ENCODE data around the gene CAPN1. TPM values are rescaled to one million over a fixed set of nuclear protein-coding genes. Genes with fewer than 3 reads are reported as not detected.

Gene CAPN1
- total RNA-seq, 1 donor from 2014 or later = 48.4 TPM

- DNase-seq (ENCODE audit: low read depth, low spot score) = no peak
- Mint-ChIP-seq H3K9me3 (no peaks in the 10 kb centered on the region), H3K27ac (ENCODE audit: unreplicated experiment) (no peak overlapping the region), H3K4me1 (peaks cover 13% of the 10 kb centered on the region), H3K27me3 (ENCODE audit: low read depth) (peaks cover 2% of the 10 kb centered on the region), H3K36me3 (ENCODE audit: low read depth) (no peaks in the 10 kb centered on the region), H3K4me3 (no peak overlapping the region)
- TF ChIP-seq, protein P1, sequence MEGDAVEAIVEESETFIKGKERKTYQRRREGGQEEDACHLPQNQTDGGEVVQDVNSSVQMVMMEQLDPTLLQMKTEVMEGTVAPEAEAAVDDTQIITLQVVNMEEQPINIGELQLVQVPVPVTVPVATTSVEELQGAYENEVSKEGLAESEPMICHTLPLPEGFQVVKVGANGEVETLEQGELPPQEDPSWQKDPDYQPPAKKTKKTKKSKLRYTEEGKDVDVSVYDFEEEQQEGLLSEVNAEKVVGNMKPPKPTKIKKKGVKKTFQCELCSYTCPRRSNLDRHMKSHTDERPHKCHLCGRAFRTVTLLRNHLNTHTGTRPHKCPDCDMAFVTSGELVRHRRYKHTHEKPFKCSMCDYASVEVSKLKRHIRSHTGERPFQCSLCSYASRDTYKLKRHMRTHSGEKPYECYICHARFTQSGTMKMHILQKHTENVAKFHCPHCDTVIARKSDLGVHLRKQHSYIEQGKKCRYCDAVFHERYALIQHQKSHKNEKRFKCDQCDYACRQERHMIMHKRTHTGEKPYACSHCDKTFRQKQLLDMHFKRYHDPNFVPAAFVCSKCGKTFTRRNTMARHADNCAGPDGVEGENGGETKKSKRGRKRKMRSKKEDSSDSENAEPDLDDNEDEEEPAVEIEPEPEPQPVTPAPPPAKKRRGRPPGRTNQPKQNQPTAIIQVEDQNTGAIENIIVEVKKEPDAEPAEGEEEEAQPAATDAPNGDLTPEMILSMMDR (conservative IDR thresholded peaks at IDR 0.05) = no peak
These were observed 6.3 kb downstream of the CAPN1 start for GRCh38 chr11:65187971-65188461.

DNA sequence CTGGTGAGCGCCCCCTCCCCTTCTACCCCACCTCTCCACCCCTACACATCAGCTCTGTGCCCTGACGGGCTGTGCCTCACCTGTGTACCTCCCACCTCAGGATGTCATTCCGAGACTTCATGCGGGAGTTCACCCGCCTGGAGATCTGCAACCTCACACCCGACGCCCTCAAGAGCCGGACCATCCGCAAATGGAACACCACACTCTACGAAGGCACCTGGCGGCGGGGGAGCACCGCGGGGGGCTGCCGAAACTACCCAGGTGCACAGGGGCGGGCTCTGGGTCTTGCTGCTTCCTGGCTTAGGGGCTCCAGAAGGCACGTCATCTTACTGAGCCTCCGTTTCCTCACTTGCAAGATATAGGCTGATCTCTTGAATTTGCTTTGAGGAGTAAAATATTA lies 6.8 kb downstream of the CAPN1 start:
- Mint-ChIP-seq H3K27ac (ENCODE audit: unreplicated experiment) (no peak overlapping the region), H3K4me3 (no peak overlapping the region), H3K9me3 (no peaks in the 10 kb centered on the region), H3K27me3 (ENCODE audit: low read depth) (peaks cover 2% of the 10 kb centered on the region), H3K4me1 (peaks cover 12% of the 10 kb centered on the region), H3K36me3 (ENCODE audit: low read depth) (no peaks in the 10 kb centered on the region)
- no peak for DNase-seq (ENCODE audit: low read depth, low spot score)
- TF ChIP-seq, protein P1 (conservative IDR thresholded peaks at IDR 0.05) = no peak

DNA sequence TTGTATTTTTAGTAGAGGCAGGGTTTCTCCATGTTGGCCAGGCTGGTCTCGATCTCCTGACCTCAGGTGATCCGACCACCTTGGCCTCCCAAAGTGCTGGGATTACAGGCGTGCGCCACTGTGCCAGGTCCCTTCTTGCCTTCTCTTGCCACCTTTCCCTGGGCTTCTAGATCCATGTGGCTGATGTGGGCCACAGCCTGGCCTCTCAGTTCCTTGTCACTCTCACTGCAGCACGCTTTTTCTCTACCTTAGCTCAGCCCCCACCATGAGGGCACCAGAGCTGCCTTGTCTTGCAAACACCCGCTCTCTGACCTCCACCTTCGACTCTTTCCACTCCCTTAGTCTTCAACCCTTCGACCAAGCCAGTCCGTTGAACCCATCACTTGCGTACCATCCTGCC lies 7.5 kb downstream of the CAPN1 start:
- DNase-seq (ENCODE audit: low read depth, low spot score) = no peak
- TF ChIP-seq, protein P1 (conservative IDR thresholded peaks at IDR 0.05) = no peak
- Mint-ChIP-seq H3K4me3 (no peak overlapping the region), H3K27ac (ENCODE audit: unreplicated experiment) (peak overlapping the region; percentile 30), H3K27me3 (ENCODE audit: low read depth) (no peaks in the 10 kb centered on the region), H3K36me3 (ENCODE audit: low read depth) (no peaks in the 10 kb centered on the region), H3K4me1 (peaks cover 7% of the 10 kb centered on the region), H3K9me3 (no peaks in the 10 kb centered on the region)

- TF ChIP-seq, protein P1 (conservative IDR thresholded peaks at IDR 0.05) = no peak
- H3K4me3 Mint-ChIP-seq = no peak overlapping the region
- H3K4me1 Mint-ChIP-seq = no peaks in the 10 kb centered on the region
- H3K9me3 Mint-ChIP-seq = no peaks in the 10 kb centered on the region
- H3K36me3 Mint-ChIP-seq (ENCODE audit: low read depth) = no peaks in the 10 kb centered on the region
- DNase-seq (ENCODE audit: low read depth, low spot score) = no peak
- no peaks in the 10 kb centered on the region for H3K27me3 Mint-ChIP-seq (ENCODE audit: low read depth)
- no peak overlapping the region for H3K27ac Mint-ChIP-seq (ENCODE audit: unreplicated experiment)
These were observed 12.8 kb downstream of the CAPN1 start for GRCh38 chr11:65194564-65194963.

GRCh38 chr11:65204143-65204542 lies 22.4 kb downstream of the CAPN1 start:
- no peaks in the 10 kb centered on the region for H3K36me3 Mint-ChIP-seq (ENCODE audit: low read depth)
- TF ChIP-seq, protein P1 (conservative IDR thresholded peaks at IDR 0.05) = no peak
- no peak overlapping the region for H3K4me3 Mint-ChIP-seq
- no peak overlapping the region for H3K27ac Mint-ChIP-seq (ENCODE audit: unreplicated experiment)
- no peaks in the 10 kb centered on the region for H3K9me3 Mint-ChIP-seq
- H3K27me3 Mint-ChIP-seq (ENCODE audit: low read depth) = no peaks in the 10 kb centered on the region
- H3K4me1 Mint-ChIP-seq = no peaks in the 10 kb centered on the region
- no peak for DNase-seq (ENCODE audit: low read depth, low spot score)
